DND-41 (cell line): ENCODE measurements around the gene EVA1C.

Experiments used
- CTCF ChIP-seq: IDR thresholded peaks from 2 replicates; pipeline ENCODE4 v1.5.1; 2012; ENCODE audit warnings: borderline replicate concordance, low read length, moderate library complexity, mild to moderate bottlenecking; ENCODE audit not compliant: poor library complexity, severe bottlenecking; ENCODE audit errors: extremely low read depth
- EZH2 ChIP-seq: IDR thresholded peaks from 3 replicates; pipeline ENCODE4 v1.6.1; 2012; ENCODE audit warnings: borderline replicate concordance, low read depth, mild to moderate bottlenecking, moderate library complexity, low read length, inconsistent platforms; ENCODE audit not compliant: severe bottlenecking

GRCh38 chr21:32377991-32378390 is 34.5 kb upstream of the EVA1C start:
- no peak for TF ChIP-seq EZH2
- TF ChIP-seq CTCF = no peak
